WERI-Rb-1 (cell line): ENCODE measurements around the gene SLC22A1.

Source experiments
- DNase-seq: peaks from one replicate; pipeline ENCODE4 v3.0.0-alpha.2; 2020
- H3K27ac ChIP-seq: fragments of 250-450 bp; sonication (Bioruptor Pico); 2 replicates; pipeline ENCODE4 v1.5.1; 2020; ENCODE audit warnings: mild to moderate bottlenecking, moderate library complexity
- H3K27me3 ChIP-seq: fragments of 250-450 bp; sonication (Bioruptor Pico); 2 replicates; pipeline ENCODE4 v1.5.1; 2021; ENCODE audit warnings: mild to moderate bottlenecking, low read depth, moderate library complexity; ENCODE audit not compliant: insufficient read depth, severe bottlenecking
- H3K36me3 ChIP-seq: fragments of 250-450 bp; sonication (Bioruptor Pico); 2 replicates; pipeline ENCODE4 v1.5.1; 2020; ENCODE audit warnings: mild to moderate bottlenecking, moderate library complexity
- H3K4me3 ChIP-seq: 2 replicates; pipeline ENCODE4 v1.5.1; 2011; ENCODE audit warnings: low read depth, mild to moderate bottlenecking, control low read depth, low read length
- H3K9me3 ChIP-seq: fragments of 250-450 bp; sonication (Bioruptor Pico); 2 replicates; pipeline ENCODE4 v1.5.1; 2021; ENCODE audit warnings: mild to moderate bottlenecking, moderate library complexity; ENCODE audit not compliant: severe bottlenecking
- TF ChIP-seq, protein P1 (sequence below): IDR thresholded peaks from 2 replicates; pipeline ENCODE4 v1.5.1; 2011; ENCODE audit warnings: low read depth, mild to moderate bottlenecking, control low read depth, inconsistent platforms, low read length

Gene SLC22A1

DNA sequence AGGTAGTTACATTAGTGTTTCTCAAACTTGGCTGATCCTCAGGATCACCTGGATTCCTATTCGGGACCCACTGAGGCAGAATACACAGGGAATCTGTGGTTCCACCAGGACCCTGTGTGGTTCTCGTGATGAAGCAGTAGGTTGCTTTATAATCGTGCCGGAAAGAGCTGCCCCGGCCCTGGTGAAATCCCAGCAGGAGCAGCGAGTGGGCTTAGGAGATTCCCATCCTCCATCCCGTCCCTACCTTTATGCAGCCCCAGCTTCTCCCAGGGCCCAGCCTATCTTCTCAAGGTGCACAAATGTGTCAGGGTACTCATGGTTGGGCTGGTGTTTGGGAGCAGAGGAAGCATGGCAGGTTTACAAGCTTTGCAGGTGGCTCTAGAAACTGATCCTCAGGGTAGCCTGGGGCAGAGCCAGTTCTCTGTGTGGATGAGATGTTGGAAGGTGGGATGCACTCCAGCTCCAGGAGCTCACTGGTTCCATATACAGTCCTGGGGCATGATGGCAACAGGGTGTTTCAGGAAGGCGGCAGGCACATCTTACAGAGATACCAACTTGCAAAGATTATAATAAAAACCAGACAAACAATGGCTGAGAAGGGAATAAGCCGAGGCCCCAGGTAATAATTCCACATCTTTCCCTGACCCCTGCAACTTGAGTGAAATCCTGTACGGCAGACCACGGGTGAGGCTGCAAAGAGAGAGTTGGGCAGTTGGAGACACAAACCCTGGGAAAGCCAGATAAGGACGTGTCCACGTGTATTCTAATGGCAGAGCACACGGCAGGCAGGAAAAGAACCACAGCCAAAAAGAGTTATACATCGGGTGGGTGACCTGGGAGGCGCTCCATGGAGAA is 5.9 kb downstream of the SLC22A1 start:
- TF ChIP-seq, protein P1, sequence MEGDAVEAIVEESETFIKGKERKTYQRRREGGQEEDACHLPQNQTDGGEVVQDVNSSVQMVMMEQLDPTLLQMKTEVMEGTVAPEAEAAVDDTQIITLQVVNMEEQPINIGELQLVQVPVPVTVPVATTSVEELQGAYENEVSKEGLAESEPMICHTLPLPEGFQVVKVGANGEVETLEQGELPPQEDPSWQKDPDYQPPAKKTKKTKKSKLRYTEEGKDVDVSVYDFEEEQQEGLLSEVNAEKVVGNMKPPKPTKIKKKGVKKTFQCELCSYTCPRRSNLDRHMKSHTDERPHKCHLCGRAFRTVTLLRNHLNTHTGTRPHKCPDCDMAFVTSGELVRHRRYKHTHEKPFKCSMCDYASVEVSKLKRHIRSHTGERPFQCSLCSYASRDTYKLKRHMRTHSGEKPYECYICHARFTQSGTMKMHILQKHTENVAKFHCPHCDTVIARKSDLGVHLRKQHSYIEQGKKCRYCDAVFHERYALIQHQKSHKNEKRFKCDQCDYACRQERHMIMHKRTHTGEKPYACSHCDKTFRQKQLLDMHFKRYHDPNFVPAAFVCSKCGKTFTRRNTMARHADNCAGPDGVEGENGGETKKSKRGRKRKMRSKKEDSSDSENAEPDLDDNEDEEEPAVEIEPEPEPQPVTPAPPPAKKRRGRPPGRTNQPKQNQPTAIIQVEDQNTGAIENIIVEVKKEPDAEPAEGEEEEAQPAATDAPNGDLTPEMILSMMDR, result no peak
- DNase-seq, result no peak
- no peaks in the 10 kb centered on the region for H3K36me3 ChIP-seq
- no peak overlapping the region for H3K27ac ChIP-seq
- peaks cover 59% of the 10 kb centered on the region for H3K27me3 ChIP-seq
- H3K9me3 ChIP-seq, result no peaks in the 10 kb centered on the region
- H3K4me3 ChIP-seq, result no peak overlapping the region

DNA sequence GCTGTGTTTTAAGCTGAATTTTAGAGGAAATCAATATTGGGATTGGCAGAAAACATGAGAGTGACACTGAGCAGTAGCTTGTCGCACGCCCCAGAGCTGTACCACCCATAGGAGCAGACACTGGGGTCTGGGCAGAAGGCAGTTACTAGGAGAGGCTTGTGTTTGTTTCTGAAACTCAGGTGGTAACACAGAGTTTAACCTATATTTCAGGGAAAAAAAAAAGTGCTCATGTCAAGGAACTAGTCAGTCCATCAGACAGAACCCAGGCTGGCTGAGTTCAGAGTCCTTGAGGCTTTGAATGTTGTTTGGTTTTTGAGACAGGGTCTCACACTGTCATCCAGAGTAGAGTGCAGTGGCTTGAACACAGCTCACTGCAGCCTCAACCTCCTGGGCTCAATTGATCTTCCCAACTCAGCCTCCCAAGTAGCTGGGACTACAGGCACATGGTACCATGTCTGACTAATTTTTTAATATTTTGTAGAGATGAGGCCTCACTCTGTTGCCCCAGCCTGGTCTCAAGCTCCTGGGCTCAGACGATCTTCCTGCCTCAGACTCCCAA is 6.6 kb downstream of the SLC22A1 start:
- H3K27me3 ChIP-seq, result peaks cover 58% of the 10 kb centered on the region
- no peak overlapping the region for H3K27ac ChIP-seq
- TF ChIP-seq, protein P1, result no peak
- no peak overlapping the region for H3K4me3 ChIP-seq
- H3K36me3 ChIP-seq, result no peaks in the 10 kb centered on the region
- DNase-seq, result no peak
- no peaks in the 10 kb centered on the region for H3K9me3 ChIP-seq

DNA sequence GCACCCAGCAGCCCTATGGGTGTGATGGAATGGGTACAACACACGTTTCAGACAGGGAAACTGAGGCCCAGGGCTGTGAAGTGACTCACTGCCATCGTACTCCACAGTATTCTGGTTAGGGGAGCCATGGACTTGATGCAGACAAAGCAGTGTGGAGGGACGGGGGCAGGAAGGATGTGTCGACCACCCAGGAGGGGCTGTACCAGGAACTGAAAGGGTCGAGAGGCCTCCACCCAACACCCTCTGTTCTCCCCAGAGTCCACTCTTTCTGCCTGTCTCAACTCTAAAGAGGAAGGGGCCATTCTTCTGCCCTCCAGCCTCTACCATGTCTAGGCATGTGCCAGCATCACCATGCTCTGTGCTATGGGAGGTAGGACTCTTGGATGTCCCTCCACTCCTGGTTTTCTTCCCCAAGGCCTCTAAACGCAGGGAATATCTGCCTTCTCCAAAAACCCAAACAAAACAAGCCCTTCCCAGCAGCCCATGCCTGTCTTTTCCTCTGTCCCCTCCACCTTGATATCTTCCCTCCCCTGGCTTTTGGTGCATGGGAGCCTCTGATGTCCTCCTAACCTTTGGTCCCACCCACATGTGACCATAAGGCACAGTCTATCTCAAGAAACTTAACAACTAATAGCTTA is 7.4 kb downstream of the SLC22A1 start:
- TF ChIP-seq, protein P1, result no peak
- Histone ChIP-seq H3K36me3 (no peaks in the 10 kb centered on the region), H3K4me3 (no peak overlapping the region), H3K27ac (no peak overlapping the region), H3K27me3 (peaks cover 61% of the 10 kb centered on the region), H3K9me3 (no peaks in the 10 kb centered on the region)
- no peak for DNase-seq

DNA sequence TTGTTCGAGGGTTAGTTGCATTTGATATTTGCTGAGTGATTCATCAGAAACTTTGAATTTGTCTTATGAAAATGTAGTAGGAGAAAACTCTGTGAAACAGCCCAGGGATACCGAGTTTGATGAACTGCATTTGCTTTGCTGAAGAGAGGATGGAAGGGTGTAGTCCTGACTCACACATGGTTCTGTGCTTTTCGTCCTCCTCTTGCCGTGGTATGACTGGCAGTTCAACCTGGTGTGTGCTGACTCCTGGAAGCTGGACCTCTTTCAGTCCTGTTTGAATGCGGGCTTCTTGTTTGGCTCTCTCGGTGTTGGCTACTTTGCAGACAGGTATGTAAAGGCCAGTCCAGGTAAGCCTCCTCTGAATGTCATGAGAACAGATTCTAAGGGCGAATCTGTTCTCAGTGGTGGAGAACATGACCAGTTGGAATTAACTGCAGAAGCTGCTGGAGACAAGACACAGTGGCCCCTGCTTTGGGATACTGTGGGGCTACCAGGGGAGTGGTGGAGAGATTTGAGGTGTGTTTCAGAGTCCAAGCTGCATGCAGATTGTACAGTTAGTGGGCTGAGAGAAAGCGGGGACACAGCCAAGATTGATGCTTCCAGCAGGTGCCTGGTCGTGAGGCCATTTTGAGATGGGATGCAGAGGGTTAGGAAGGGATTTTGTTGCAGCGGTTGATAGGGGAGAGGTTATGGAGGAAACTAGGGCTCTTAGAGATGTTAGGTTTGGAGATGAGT is 8.4 kb downstream of the SLC22A1 start:
- Histone ChIP-seq H3K27ac (no peak overlapping the region), H3K4me3 (no peak overlapping the region), H3K27me3 (peaks cover 61% of the 10 kb centered on the region), H3K36me3 (no peaks in the 10 kb centered on the region), H3K9me3 (no peaks in the 10 kb centered on the region)
- TF ChIP-seq, protein P1, result no peak
- no peak for DNase-seq

DNA sequence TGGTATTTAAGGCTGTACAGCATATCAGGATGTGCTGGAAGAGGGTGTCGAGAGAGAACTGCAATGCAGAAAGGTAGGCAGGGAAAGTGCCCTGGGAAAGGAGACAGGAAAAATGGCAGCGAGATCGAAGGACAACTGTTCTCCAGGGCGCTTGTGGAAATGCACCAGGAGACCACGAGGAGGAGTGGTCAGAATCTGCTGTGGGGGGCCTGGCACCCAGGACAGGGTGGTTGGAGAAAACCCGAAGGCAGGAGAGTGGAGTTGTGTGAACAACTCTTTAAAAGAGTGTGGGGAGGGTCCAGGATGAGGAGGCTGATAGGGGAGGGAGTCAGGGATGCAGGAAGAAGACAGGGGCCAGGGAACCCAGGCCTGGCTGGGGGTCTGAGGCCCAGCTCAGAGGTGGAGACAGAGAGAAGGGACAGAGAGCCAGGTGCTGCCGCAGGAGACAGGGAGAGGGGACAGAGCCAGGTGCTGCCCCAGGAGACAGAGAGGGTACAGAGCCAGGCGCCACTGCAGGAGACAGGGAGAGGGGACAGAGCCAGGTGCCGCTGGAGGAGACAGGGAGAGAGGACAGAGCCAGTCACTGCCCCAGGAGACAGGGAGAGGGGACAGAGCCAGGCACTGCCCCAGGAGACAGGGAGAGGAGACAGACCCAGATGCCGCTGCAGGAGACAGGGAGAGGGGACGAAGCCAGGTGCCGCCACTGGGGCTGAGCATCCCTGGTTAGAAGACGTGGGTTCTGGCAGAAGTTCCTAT is 9.3 kb downstream of the SLC22A1 start:
- DNase-seq, result no peak
- TF ChIP-seq, protein P1, result no peak

More for the DNA sequence above, 9.3 kb downstream of the SLC22A1 start:
- H3K4me3 ChIP-seq, result no peak overlapping the region
- no peaks in the 10 kb centered on the region for H3K9me3 ChIP-seq
- peaks cover 69% of the 10 kb centered on the region for H3K27me3 ChIP-seq
- no peak overlapping the region for H3K27ac ChIP-seq
- no peaks in the 10 kb centered on the region for H3K36me3 ChIP-seq
